Esophagus squamous epithelium (tissue), 5 donors: ENCODE measurements around the gene THBS2. TPM values are rescaled to one million over a fixed set of nuclear protein-coding genes. Genes with fewer than 3 reads are reported as not detected.

Experiments
- DNase-seq: peaks from one replicate; lab custom pipeline; 2025; lab: John Stamatoyannopoulos, UW
- H3K27ac ChIP-seq, 4 donors: fragments of 200-600 bp; sonication (generic); one replicate each; pipeline ENCODE4 v1.5.1; 2016 to 2019; ENCODE audit warnings: mild to moderate bottlenecking in 1 of 4
- H3K27me3 ChIP-seq, 4 donors: fragments of 200-600 bp; sonication (generic); 1 replicate in 3 of 4; 2 replicates in 1 of 4; pipeline versions ENCODE4 v1.5.1 to v1.6.0; 2017 to 2021; ENCODE audit warnings: antibody characterized with exemption in 1 of 4
- H3K36me3 ChIP-seq, 3 donors: fragments of 200-600 bp; sonication (generic); one replicate each; pipeline ENCODE4 v1.5.1; 2016 to 2019
- H3K4me1 ChIP-seq, 3 donors: fragments of 200-600 bp; sonication (generic); one replicate each; pipeline ENCODE4 v1.5.1; 2017 to 2019
- H3K4me3 ChIP-seq, 4 donors: fragments of 200-600 bp; sonication (generic); 1 replicate in 3 of 4; 2 replicates in 1 of 4; pipeline ENCODE4 v1.5.1; 2016 to 2019; ENCODE audit warnings: mild to moderate bottlenecking in 2 of 4, moderate library complexity in 1 of 4
- H3K9me3 ChIP-seq, 3 donors: fragments of 200-600 bp; sonication (generic); one replicate each; pipeline ENCODE4 v1.5.1; 2016 to 2019
- POLR2A ChIP-seq, 4 donors: fragments of 450-650 bp; IDR thresholded peaks; one replicate each; pipeline ENCODE4 v1.6.1; 2017; ENCODE audit warnings: antibody characterized with exemption in 4 of 4, mild to moderate bottlenecking in 4 of 4, moderate library complexity in 3 of 4
- WGBS, 2 donors: methylation state at CpG; one replicate each; pipeline ENCODE4 v1.1.5; 2018; 5-methylcytosine and 5-hydroxymethylcytosine counted together
- intact Hi-C: fragments of 100-400 bp; cut with DNase I; formaldehyde crosslinking; loops from one replicate; pipeline ENCODE4 v1.15.0; 2022
- total RNA-seq, 4 donors: library from RNA; depleted of rRNA; stranded (reverse); fragments of >200 nt; gene quantifications; one replicate each; pipeline ENCODE4 v1.1.0, GENCODE V29; 2016
- TF ChIP-seq, protein P1 (sequence below), 6 experiments: fragments of 450-650 bp in 4 of 6; fragments of 200-600 bp in 2 of 6; sonication (generic) in 2 of 6; IDR thresholded peaks; one replicate each; pipeline ENCODE4 v1.5.1; 2016 to 2019; ENCODE audit warnings: antibody characterized with exemption in 6 of 6, mild to moderate bottlenecking in 4 of 6, moderate library complexity in 4 of 6
- donor health status: DM: yes; HTN: yes; CAD: no.

THBS2 gene
- total RNA-seq, 4 donors from 2014 or later: 4.3 to 35.7 (median 25.5) TPM

DNA sequence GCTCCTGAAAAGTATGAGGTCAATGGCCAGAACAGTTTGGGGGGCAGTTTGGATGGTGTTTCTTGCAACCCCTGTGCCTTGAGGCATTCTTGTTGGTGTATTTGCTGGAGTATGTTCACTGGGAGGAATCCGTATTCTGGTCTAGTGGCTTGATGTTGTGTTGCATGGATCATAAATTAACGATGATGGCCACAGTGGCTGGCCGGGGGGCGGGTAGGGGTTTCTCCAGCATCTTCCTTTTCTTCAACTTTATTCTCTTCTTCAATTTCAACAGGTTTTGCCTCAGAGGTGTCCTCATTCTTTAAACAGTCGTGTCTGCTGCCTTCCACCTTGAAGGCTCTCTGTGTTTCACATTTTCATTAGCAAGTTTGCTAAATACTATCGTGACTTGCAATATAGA, 43.0 kb upstream of the THBS2 start:
- intact Hi-C loops: no loop called here

DNA sequence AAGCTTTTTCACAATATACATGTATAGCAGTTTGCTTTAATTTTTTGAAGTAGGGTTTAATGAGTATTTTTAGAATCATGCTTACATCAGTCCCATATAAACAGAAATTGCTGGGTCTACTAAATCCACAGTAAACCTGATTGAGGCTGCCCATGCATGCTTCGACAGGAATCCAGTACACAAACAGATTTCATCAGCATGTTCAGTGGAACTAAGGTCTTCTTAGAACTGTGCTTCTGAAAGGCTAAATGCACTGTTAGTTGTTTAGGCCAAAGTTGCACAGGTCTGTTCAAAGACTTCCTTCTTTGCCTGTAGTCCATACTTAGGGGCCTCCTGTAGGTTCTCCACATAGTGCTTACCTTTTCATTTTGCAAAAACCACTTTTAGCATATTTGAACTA, 42.5 kb upstream of the THBS2 start:
- intact Hi-C loops: no loop called here
- Histone ChIP-seq H3K4me1 (peaks cover 0 to 27% (median 9%) of the 10 kb centered on the region in 3 donors), H3K4me3 (no peak overlapping the region), H3K36me3 (no peaks in the 10 kb centered on the region), H3K27me3 (no peaks in the 10 kb centered on the region), H3K9me3 (no peaks in the 10 kb centered on the region), H3K27ac (peak overlapping the region in 2 of 4 donors; percentile 6 to 33)
- TF ChIP-seq, protein P1, sequence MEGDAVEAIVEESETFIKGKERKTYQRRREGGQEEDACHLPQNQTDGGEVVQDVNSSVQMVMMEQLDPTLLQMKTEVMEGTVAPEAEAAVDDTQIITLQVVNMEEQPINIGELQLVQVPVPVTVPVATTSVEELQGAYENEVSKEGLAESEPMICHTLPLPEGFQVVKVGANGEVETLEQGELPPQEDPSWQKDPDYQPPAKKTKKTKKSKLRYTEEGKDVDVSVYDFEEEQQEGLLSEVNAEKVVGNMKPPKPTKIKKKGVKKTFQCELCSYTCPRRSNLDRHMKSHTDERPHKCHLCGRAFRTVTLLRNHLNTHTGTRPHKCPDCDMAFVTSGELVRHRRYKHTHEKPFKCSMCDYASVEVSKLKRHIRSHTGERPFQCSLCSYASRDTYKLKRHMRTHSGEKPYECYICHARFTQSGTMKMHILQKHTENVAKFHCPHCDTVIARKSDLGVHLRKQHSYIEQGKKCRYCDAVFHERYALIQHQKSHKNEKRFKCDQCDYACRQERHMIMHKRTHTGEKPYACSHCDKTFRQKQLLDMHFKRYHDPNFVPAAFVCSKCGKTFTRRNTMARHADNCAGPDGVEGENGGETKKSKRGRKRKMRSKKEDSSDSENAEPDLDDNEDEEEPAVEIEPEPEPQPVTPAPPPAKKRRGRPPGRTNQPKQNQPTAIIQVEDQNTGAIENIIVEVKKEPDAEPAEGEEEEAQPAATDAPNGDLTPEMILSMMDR (IDR thresholded peaks at IDR 0.05): no peak
- TF ChIP-seq POLR2A (IDR thresholded peaks at IDR 0.05): no peak
- DNase-seq: no peak
- WGBS, 2 donors: 33 to 50% methylated on average over 1 of the region's 1 CpG

More for the DNA sequence above, 43.0 kb upstream of the THBS2 start:
- Histone ChIP-seq H3K36me3 (no peaks in the 10 kb centered on the region), H3K4me3 (no peak overlapping the region), H3K27me3 (no peaks in the 10 kb centered on the region), H3K27ac (peak overlapping the region in 2 of 4 donors; percentile 6 to 33), H3K9me3 (no peaks in the 10 kb centered on the region), H3K4me1 (peaks cover 0 to 27% (median 9%) of the 10 kb centered on the region in 3 donors)
- TF ChIP-seq, protein P1 (IDR thresholded peaks at IDR 0.05): no peak
- TF ChIP-seq POLR2A (IDR thresholded peaks at IDR 0.05): no peak
- DNase-seq: no peak
- 44 to 64% methylated on average over 6 of the region's 6 CpGs for WGBS, 2 donors

DNA sequence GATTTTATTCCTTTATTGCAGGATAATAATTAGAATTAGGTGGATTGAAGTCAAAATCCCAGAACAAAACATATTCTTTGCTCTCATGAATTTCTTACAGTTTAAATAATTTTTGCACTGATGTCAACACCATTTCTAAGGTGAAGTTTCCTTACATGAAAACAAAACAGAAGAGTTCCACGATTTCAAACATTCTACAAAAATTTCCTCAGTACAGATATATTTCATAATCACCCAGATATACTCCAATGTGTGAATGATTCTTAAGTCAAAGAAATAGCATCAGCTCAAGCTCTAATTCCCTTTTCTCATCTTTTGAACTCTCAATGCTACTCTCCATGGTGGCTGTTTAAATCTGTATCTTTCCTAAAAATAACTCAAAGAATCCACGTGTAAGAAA, 39.5 kb upstream of the THBS2 start:
- no peaks in the 10 kb centered on the region for H3K9me3 ChIP-seq
- no peak overlapping the region for H3K4me3 ChIP-seq
- no peaks in the 10 kb centered on the region for H3K27me3 ChIP-seq
- intact Hi-C loops: no loop called here
- H3K4me1 ChIP-seq: peaks cover 0 to 42% (median 17%) of the 10 kb centered on the region in 3 donors
- peak overlapping the region; percentile 38 to 71 (median 64) for H3K27ac ChIP-seq
- H3K36me3 ChIP-seq: no peaks in the 10 kb centered on the region
- 29 to 37% methylated on average over 2 of the region's 2 CpGs for WGBS, 2 donors
- no peak for DNase-seq
- TF ChIP-seq, protein P1 (IDR thresholded peaks at IDR 0.05): no peak
- no peak for TF ChIP-seq POLR2A (IDR thresholded peaks at IDR 0.05)

DNA sequence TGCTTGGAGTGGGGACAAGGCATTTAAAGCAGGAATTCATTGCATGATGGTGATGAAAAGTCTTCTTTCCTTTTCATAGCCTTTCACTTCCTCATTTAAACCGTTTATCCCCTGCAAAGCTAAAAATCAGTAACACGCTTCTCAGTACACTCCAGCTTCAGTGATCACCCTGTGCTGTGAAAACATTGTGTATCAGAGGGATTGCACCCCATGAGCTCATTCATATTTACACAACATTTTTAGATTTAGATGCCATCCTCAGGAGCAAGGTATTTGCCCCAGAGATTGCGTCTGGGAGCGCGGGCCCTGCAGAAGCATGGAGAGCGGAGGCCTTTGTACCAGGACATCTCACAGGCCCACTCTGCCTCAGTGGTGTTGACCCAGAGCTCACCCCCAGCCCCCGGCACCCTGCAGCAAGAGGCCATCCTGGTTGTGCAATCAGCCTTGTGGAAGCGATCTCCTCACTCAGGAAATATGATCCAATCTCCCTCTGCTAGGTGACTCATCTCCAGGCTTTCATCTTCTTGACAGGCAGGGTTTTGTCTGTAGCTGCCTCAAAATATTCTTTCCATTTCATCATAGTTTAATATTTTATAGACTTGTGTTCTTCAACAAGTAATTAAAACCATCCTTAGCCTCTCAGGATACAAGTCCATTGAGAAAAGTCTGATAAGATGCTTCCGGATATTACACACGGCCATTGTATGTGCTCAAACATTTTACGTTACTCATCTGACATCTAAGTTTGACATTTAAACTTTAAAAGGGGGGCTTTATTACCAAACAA, 38.9 kb upstream of the THBS2 start:
- no peak for DNase-seq
- WGBS, 2 donors: 29 to 45% methylated on average over 11 of the region's 11 CpGs
- TF ChIP-seq, protein P1 (IDR thresholded peaks at IDR 0.05): no peak
- no peak for TF ChIP-seq POLR2A (IDR thresholded peaks at IDR 0.05)

DNA sequence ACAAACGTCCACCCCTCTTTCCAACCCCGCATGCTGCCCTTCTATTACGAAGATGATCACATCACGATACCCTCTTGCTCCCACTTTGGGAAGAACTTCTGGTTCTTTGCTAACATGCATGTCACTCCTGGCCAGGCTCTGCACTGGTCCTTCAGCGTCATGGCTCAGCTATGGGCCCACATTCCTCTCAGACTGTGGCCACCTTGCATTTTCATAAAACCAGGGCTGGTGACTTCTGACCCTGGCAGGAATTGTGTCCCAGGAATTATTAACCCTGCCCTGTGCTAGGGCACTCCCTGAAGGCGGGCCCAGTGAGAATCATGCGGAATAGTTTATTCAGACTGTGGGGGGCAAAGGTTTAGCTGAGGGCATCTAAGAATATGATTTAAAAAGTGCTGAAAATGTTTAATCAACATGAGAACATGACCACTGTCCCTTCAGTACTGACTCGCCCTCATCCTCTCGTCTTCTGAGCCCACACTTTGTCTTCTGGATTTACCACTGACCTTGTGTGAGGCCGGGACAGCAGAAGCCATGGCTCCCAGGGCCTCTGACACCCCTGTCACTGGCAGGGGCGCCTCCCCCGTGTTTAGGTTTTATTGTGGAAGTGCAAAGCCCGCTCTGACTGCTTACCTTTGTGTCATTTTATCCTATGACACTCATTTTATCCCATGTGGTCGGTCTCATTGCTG, 38.1 kb upstream of the THBS2 start:
- no peaks in the 10 kb centered on the region for H3K9me3 ChIP-seq
- H3K36me3 ChIP-seq: no peaks in the 10 kb centered on the region
- H3K27me3 ChIP-seq: no peaks in the 10 kb centered on the region
- no peak overlapping the region for H3K4me3 ChIP-seq
- no peak for DNase-seq
- peaks cover 0 to 42% (median 17%) of the 10 kb centered on the region in 3 donors for H3K4me1 ChIP-seq
- intact Hi-C loops: no loop called here
- peak overlapping the region; percentile 38 to 71 (median 70) for H3K27ac ChIP-seq
- 80 to 88% methylated on average over 14 of the region's 14 CpGs for WGBS, 2 donors
- TF ChIP-seq, protein P1 (IDR thresholded peaks at IDR 0.05): no peak

More for the DNA sequence above, 38.9 kb upstream of the THBS2 start:
- no peaks in the 10 kb centered on the region for H3K9me3 ChIP-seq
- intact Hi-C loops: no loop called here
- no peak overlapping the region for H3K4me3 ChIP-seq
- H3K27me3 ChIP-seq: no peaks in the 10 kb centered on the region
- no peaks in the 10 kb centered on the region for H3K36me3 ChIP-seq
- H3K4me1 ChIP-seq: peaks cover 0 to 42% (median 17%) of the 10 kb centered on the region in 3 donors
- H3K27ac ChIP-seq: peak overlapping the region; percentile 38 to 71 (median 70)
